ENCODE results near the gene PRIM1.
"Not testable (repeated sequence)": the region's sequence is repeated elsewhere in the genome, so short reads cannot be mapped to it uniquely, and the experiment has no call there.

PRIM1 gene

DNA sequence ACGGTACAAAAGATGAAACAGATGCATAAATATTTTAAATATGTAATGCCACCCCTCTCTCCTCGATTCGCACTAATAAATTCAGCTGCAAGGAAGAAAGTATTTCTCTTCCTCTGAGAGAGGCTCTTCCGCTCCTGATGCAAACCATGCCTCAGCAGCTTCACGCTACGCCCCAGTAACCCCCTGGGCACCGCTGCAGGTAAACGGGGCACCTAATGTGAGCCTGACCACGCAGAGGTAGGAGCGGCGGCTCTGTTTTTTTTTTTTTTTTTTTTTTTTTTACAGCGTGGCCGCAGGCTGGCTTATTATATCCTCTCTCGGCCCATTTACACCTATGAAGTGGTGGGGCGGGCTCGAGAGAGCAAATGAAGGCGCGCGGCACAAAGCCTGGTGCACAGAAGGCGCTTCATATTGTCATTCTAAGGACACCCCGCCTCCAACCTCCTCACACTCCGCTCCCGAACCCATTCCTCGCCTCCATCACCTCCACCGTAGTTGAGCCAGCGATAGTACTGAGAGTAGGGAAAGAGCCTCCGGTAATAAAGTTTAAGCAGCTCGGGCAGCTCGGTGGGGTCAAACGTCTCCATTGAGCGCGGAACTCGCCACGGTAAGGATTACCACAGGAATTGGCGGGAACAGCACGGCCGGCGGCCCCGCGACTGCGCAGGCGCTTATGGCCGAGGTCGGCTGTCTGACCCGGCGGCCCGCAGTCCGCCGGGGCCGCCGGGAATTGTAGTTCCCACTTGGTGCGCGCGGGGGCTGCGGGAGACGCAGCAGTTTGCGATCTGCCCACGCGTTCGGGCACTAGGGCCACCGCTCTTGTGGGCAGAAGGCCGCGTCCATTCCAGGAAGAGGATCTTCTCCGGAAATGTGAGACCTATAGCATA lies at the start of gene PRIM1:
TSS of gene PRIM1 (minus strand) at position 612 of the 887 bp plus-strand sequence. CDS start at position 587, 25 bp downstream.
- peak; percentile 82 for DNase-seq

- DNase-seq: no peak
Observed at GRCh38 chr12:56800221-56800620, 48.1 kb upstream of the PRIM1 start.

- not testable (repeated sequence) for DNase-seq
Observed at GRCh38 chr12:56799345-56799744, 47.2 kb upstream of the PRIM1 start.

DNA sequence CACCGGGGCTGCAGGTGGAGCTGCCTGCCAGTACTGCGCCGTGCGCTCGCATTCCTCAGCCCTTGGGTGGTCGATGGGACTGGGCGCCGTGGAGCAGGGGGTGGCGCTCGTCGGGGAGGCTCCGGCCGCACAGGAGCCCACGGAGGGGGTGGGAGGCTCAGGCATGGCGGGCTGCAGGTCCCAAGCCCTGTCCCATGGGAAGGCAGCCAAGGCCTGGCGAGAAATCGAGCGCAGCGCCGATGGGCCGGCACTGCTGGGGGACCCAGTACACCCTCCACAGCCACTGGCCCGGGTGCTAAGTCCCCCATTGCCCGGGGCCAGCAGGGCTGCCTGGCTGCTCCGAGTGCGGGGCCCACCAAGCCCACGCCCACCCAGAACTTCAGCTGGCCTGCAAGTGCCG lies 43.7 kb upstream of the PRIM1 start:
- DNase-seq: not testable (repeated sequence)

DNA sequence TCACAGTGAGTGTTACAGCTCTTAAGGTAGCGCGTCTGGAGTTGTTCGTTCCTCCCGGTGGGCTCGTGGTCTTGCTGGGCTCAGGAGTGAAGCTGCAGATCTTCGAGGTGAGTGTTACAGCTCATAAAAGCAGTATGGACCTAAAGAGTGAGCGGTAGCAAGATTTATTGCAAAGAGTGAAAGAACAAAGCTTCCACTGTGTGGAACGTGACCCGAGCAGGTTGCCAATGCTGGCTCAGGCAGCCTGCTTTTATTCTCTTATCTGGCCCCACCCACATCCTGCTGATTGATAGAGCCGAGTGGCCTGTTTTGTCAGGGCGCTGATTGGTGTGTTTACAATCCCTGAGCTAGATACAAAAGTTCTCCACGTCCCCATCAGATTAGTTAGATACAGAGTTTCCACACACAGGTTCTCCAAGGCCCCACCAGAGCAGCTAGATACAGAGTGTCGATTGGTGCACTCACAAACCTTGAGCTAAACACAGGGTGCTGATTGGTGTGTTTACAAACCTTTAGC lies 43.0 kb upstream of the PRIM1 start:
- not testable (repeated sequence) for DNase-seq

- not testable (repeated sequence) for DNase-seq
Observed at GRCh38 chr12:56793124-56793523, 41.0 kb upstream of the PRIM1 start.

DNA sequence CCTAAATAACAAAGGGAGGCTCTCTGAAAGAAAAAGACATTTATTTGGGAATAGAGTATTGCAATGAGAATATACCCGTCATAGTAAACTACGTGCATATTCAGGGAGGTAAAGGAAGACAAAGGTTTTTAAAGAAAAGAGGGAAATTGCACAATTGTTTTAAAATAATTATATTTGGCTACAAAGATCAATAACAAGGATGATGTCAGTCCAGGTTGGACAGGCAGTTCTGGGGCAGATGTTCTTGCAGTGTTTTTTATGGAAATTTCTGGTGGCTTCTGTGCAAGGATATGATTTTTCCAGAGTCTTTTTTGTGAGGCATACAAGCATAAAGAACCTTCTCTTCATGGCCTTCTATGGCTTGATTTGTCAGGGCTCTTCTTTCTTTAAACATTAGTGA lies 40.6 kb upstream of the PRIM1 start:
- no peak for DNase-seq

GRCh38 chr12:56789429-56789828 lies 37.3 kb upstream of the PRIM1 start:
- DNase-seq: not testable (repeated sequence)

- DNase-seq: no peak
Observed at GRCh38 chr12:56787498-56787897, 35.4 kb upstream of the PRIM1 start.

DNA sequence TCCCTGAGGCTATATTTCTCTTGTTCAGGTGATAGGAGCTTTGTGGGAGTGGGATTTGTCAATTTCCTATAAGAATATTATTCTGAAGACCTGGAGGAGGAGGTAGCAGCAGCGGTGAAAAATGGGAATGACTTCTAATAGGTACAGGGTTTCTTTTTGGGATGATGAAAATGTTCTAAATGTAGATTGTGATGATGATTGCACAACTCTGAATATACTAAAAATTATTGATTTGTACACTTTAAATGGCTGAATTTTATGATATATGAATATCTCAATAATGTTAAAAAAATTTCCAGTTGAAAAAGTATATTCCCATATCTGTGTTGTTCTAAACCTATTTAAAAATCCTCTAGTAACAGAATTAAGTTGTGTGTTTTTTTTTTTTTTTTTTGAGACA lies 33.8 kb upstream of the PRIM1 start:
- no peak for DNase-seq

GRCh38 chr12:56785141-56785865 lies 33.2 kb upstream of the PRIM1 start:
- no peak for DNase-seq

DNA sequence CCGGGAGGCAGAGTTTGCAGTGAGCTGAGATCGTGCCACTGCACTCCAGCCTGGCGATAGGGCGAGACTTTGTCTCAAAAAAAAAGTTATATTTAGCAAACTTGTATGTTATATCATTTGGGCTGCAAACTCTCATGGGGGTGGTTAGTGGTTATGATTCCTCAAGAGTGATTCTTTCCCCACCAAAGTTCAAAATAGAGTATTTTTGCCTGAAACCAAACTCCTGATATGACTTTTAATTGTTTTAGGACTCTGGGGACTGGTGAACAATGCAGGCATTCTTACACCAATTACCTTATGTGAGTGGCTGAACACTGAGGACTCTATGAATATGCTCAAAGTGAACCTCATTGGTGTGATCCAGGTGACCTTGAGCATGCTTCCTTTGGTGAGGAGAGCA lies 29.6 kb upstream of the PRIM1 start:
- DNase-seq: no peak

GRCh38 chr12:56778756-56779155 lies 26.6 kb upstream of the PRIM1 start:
- no peak for DNase-seq

- no peak for DNase-seq
Observed at GRCh38 chr12:56776654-56777053, 24.5 kb upstream of the PRIM1 start.

DNA sequence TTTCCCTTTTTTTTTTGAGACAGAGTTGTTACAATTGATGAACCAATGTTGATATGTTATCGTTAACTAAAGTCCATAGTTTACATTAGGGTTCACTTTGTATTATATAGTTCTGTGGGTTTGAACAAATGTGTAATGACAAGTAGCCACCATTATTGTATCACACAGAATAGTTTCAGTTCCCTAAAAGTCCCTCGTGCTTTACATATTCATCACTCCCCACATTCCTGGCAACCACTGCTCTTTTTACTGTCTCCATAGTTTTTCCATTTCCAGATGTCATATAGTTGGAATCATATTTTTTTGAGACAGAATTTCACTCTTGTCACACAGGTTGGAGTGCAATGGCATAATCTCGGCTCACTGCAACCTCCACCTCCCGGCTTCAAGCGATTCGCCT lies 23.5 kb upstream of the PRIM1 start:
- no peak for DNase-seq

DNA sequence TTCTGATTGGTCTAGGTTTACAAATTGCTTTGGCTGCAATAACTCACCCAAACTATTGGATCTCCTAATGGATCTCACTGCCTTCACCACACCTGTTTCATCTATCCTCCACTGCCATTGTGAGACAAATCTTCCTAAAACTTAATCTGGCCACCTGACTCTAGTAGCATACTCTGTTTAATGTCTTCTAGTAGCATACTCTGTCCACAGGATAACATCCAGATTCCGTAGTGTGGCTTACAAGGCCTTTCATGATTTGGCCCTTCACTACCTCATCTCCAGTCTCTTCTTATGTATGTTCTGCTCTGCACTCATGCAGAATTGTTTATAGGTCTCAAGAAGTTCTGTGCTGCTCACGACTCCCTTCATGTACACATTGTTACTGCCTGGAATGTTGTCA lies 21.0 kb upstream of the PRIM1 start:
- no peak for DNase-seq

GRCh38 chr12:56772625-56773024 lies 20.5 kb upstream of the PRIM1 start:
- DNase-seq: no peak

DNA sequence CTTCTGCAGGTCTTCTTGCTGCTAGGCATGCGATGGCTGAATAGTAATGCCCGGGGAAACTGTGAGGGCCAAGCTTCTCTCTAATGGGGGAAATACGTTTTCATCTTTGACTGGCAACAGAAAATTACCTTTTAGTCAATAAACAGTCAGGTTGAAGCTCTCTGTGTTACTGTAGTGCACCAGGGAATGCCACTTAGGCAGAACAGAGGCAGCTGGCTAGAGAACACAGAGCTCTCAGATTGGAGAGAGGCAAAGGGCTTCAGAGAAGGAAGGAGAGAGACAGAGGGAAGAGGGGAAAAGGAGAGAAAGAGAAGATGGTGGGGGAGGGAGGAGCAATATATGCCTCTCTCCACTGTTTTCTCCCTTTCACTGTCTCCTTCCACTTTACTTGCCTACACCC lies 17.7 kb upstream of the PRIM1 start:
- no peak for DNase-seq

GRCh38 chr12:56768424-56768823 lies 16.3 kb upstream of the PRIM1 start:
- no peak for DNase-seq

DNA sequence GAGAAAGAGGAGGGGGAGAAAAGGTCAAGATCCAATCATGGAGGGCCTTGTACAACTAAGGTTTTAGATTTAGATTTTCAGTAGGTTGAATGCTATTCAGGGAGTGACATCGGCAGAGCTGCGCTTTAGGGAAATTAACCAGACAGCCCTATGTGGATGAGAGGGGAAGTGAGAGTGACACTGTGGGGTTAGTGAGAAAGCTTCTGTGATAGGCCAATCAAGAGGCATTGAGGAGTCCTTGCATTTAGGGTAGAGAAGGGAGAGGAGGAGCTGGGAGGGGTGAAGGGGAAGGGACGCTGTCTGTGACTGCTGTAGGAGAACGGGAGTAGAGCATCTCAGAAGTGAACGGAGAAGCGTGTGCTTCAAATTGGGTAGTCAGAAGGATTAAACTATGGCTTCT lies 14.4 kb upstream of the PRIM1 start:
- no peak for DNase-seq

DNA sequence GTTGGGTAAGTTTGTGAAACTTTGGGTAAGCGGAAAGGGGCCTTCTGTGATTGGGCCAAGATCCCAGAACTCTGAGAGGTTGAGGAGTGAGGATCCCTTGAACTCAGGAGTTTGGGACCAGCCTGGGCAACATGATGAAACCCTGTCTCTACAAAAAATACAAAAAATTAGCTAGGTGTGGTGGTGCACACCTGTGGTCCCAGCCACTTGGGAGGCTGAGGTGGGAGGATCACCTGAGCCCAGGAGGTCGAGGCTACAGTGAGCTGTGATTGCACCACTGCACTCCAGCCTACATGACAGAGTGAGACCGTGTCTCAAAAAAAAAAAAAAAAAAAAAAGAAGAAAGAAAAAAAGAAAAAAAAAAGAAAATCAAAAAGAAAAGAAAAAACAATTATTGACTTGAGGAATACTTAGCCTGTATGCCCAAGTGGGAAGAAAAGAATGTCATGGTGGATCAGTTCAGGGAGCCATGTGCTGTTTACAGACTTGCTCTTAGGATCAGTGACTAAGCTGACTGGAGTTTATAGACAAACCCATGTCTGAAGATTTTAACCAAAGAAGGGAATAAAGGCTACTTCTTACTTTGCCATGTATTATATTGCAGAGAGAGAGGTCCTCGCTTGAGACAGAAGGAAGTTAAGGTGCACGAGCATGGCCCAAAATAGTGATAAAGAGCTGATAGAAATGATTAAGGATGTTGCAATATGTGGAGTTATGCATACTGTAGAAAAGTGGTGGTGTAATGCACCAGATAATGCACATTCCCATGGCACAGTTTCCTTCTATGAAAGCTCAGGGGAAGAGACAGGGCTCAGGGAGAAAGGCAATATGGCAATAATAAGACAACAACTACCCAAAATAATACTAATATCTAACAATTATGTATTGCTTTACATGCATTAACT lies 11.9 kb upstream of the PRIM1 start:
- no peak for DNase-seq

DNA sequence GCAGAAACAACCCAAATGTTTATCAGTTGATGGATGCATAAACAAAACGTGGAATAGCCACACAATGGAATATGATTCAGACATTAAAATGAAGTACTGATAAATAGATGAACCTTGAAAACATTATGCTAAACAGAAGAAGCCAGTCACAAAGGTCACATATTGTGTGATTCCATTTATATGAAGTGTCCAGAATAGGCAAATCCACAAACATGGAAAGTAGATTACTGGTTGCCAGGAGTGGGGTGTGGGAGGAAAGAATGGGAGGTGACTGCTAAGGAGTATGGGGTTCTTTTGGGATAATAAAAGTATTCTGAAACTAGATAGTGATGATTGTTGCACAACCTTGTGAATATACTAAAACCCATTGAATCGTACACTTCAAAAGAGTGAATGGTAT lies 9.7 kb upstream of the PRIM1 start:
- DNase-seq: no peak

- DNase-seq: no peak
Observed at GRCh38 chr12:56760460-56760859, 8.3 kb upstream of the PRIM1 start.
